Gastrocnemius medialis (tissue), 4 donors: Measurements from ENCODE around the gene NBEA. TPM values are rescaled to one million over a fixed set of nuclear protein-coding genes. Genes with fewer than 3 reads are reported as not detected.

Experiments used
- ATAC-seq, 2 donors: fragments of 150-250 bp; one replicate each; pipeline ENCODE4 v1.9.1; 2016
- DNase-seq, 2 donors: peaks; one replicate each; pipeline ENCODE4 v3.0.0-alpha.2; 2019
- H3K27ac ChIP-seq, 4 donors: fragments of 200-600 bp; sonication (generic); 1 replicate in 1 of 4; 2 replicates in 3 of 4; pipeline ENCODE4 v1.5.1; 2016 to 2018; ENCODE audit warnings: mild to moderate bottlenecking in 2 of 4, moderate library complexity in 1 of 4
- H3K27me3 ChIP-seq, 3 donors: fragments of 200-600 bp; sonication (generic) in 2 of 3; 1 replicate in 1 of 3; 2 replicates in 2 of 3; pipeline versions ENCODE4 v1.5.1 to v1.6.0; 2016 to 2019; ENCODE audit warnings: mild to moderate bottlenecking in 1 of 3, moderate library complexity in 1 of 3
- H3K36me3 ChIP-seq, 2 donors: fragments of 200-600 bp; sonication (generic) in 1 of 2; one replicate each; pipeline ENCODE4 v1.5.1; 2017 to 2018
- H3K4me1 ChIP-seq, 2 donors: fragments of 200-600 bp; sonication (generic) in 1 of 2; one replicate each; pipeline ENCODE4 v1.5.1; 2016 to 2017; ENCODE audit warnings: mild to moderate bottlenecking in 2 of 2
- H3K4me3 ChIP-seq, 4 donors: fragments of 200-600 bp; sonication (generic) in 3 of 4; 1 replicate in 1 of 4; 2 replicates in 3 of 4; pipeline ENCODE4 v1.5.1; 2016 to 2019; ENCODE audit warnings: mild to moderate bottlenecking in 2 of 4
- H3K9me3 ChIP-seq, 3 donors: fragments of 200-600 bp; sonication (generic) in 2 of 3; 1 replicate in 1 of 3; 2 replicates in 2 of 3; pipeline ENCODE4 v1.5.1; 2016 to 2019
- CTCF ChIP-seq, 5 experiments: fragments of 450-650 bp in 3 of 5; fragments of 200-600 bp in 2 of 5; sonication (generic) in 2 of 5; IDR thresholded peaks in 4 of 5; conservative IDR thresholded peaks in 1 of 5; 1 replicate in 4 of 5; 2 replicates in 1 of 5; pipeline ENCODE4 v1.5.1; 2016 to 2019; ENCODE audit warnings: antibody characterized with exemption in 5 of 5, mild to moderate bottlenecking in 3 of 5, moderate library complexity in 3 of 5
- POLR2A ChIP-seq, 2 donors: fragments of 450-650 bp; IDR thresholded peaks; one replicate each; pipeline ENCODE4 v1.6.1; 2017; ENCODE audit warnings: antibody characterized with exemption in 2 of 2, mild to moderate bottlenecking in 2 of 2, moderate library complexity in 2 of 2
- in situ Hi-C, 4 donors: fragments of 200-750 bp; cut with MboI; loops; one replicate each; pipeline versions ENCODE4 v1.15.0 to v1.8.0; 2017; ENCODE audit warnings: low sequenced_read_pairs in 4 of 4
- intact Hi-C: fragments of 100-400 bp; cut with DNase I; formaldehyde crosslinking; loops from one replicate; pipeline ENCODE4 v1.15.1; 2023; ENCODE audit warnings: low total_unique reads
- total RNA-seq, 4 donors: library from RNA; depleted of rRNA; stranded (reverse); fragments of >200 nt; gene quantifications; one replicate each; pipeline versions ENCODE4 v1.1.0 to v1.2.3, GENCODE V29; 2016

NBEA gene
- total RNA-seq, 4 donors from 2014 or later = 4.1 to 5.1 (median 4.7) TPM

GRCh38 chr13:35478271-35479037 lies 536.4 kb downstream of the NBEA start:
- peak overlapping the region in 2 of 4 donors; percentile 43 to 51 for H3K4me3 ChIP-seq
- peak overlapping the region; percentile 86 to 95 (median 88) for H3K27ac ChIP-seq

DNA sequence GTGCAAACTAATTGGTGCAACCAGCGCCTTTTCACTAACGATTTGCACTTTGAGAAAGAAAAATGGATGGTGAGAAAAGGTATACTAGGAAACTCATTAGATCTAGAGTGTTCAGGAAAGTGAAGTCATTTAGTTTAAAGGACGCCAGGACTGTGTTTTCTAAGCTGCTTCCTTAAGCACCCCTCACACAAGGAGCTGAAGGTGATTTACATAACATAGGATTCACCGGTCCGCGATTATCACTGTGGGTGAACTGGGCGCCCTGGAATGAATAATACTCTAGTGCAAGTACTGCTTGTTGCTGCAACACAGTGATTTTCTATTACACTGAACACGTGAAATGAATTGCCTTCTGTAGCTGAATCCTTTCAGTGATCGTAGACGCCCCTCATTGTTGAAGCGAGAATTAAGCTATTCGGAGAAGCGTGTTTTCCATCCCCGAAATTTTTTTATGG lies 537.0 kb downstream of the NBEA start:
- Histone ChIP-seq H3K4me3 (peak overlapping the region in 2 of 4 donors; percentile 43 to 51), H3K4me1 (peaks cover 17 to 34% of the 10 kb centered on the region in 2 donors), H3K27me3 (no peaks in the 10 kb centered on the region), H3K9me3 (no peaks in the 10 kb centered on the region), H3K36me3 (no peaks in the 10 kb centered on the region), H3K27ac (peak overlapping the region; percentile 14 to 95 (median 86))
- TF ChIP-seq CTCF (IDR thresholded peaks at IDR 0.05 in 4 of 5, conservative IDR thresholded peaks at IDR 0.05 in 1 of 5) = no peak
- TF ChIP-seq POLR2A (IDR thresholded peaks at IDR 0.05) = no peak
- ATAC-seq (no peak), DNase-seq (no peak)
- intact Hi-C loops (loop anchor here (5.0 kb wide), 1 partner anchor 1523 kb away; the partner anchor contains the start of gene EXOSC8), in situ Hi-C loops (loop anchor here in 3 of 4 donors (10.0 kb wide), 1 partner anchor 476 kb away; no protein-coding TSS in a partner anchor)

More at GRCh38 chr13:35478271-35479037, 536.4 kb downstream of the NBEA start:
- Histone ChIP-seq H3K27me3 (no peaks in the 10 kb centered on the region), H3K4me1 (peaks cover 13 to 30% of the 10 kb centered on the region in 2 donors), H3K36me3 (no peaks in the 10 kb centered on the region), H3K9me3 (no peaks in the 10 kb centered on the region)
- no peak for ATAC-seq
- no peak for DNase-seq
- intact Hi-C loops (loop anchor here (5.0 kb wide), 1 partner anchor 1524 kb away; the partner anchor contains the start of gene EXOSC8), in situ Hi-C loops (loop anchor here in 3 of 4 donors (10.0 kb wide), 1 partner anchor 476 kb away; no protein-coding TSS in a partner anchor)
- TF ChIP-seq POLR2A (IDR thresholded peaks at IDR 0.05) = no peak

DNA sequence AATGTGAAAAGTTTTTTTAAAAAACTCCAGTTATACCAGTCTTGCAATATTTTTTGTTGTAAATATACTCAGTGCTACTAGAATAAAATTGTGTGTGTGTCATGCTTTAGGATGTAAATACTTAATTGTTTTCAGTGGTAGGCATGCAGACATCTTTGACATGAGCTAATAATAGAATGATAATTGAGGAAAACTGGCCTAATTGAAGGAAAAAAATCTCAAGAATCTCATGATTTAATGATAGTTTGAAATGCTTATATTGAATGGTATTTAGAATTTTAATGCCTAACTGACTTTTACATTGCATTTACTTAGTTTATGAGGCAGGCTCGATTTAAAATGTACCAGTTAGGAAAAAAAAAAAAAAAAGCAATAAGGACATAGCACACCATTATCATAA lies 537.6 kb downstream of the NBEA start:
- Histone ChIP-seq H3K27ac (no peak overlapping the region), H3K4me3 (peak overlapping the region in 2 of 4 donors; percentile 1 to 51), H3K9me3 (no peaks in the 10 kb centered on the region), H3K4me1 (peaks cover 17 to 35% of the 10 kb centered on the region in 2 donors), H3K36me3 (no peaks in the 10 kb centered on the region), H3K27me3 (no peaks in the 10 kb centered on the region)
- in situ Hi-C loops = loop anchor here in 3 of 4 donors (10.0 kb wide), 1 partner anchor 475 kb away; no protein-coding TSS in a partner anchor
- no peak for ATAC-seq
- TF ChIP-seq POLR2A (IDR thresholded peaks at IDR 0.05) (no peak), CTCF (IDR thresholded peaks at IDR 0.05 in 4 of 5, conservative IDR thresholded peaks at IDR 0.05 in 1 of 5) (no peak)
- DNase-seq = no peak
- intact Hi-C loops = loop anchor here (5.0 kb wide), 1 partner anchor 1523 kb away; the partner anchor contains the start of gene EXOSC8

DNA sequence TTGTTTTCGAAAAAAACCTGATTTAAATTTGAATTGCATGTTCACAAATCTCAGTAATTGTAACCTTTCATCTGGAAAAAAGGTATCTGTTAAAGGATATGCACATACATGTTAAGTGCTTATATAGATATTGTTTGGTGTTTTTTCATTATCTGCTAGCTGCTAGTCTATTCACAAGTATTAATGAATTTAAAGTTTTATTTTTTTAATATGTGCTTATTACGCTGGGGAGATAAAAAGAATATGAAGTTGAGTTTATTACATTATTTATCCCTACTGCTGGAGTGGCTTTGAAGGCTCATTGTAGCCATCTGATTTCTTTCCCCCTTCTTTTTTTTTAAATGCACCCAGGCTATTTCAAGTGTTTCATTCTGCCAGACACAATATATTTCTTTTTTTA lies 538.3 kb downstream of the NBEA start:
- intact Hi-C loops (no loop called here), in situ Hi-C loops (no loop called here)
- Histone ChIP-seq H3K27ac (peak overlapping the region in 1 of 4 donors; percentile 8), H3K9me3 (no peaks in the 10 kb centered on the region), H3K4me3 (peak overlapping the region in 2 of 4 donors; percentile 1 to 10), H3K4me1 (peaks cover 21 to 42% of the 10 kb centered on the region in 2 donors), H3K27me3 (no peaks in the 10 kb centered on the region), H3K36me3 (no peaks in the 10 kb centered on the region)
- ATAC-seq (no peak), DNase-seq (no peak)
- TF ChIP-seq POLR2A (IDR thresholded peaks at IDR 0.05) (no peak), CTCF (IDR thresholded peaks at IDR 0.05 in 4 of 5, conservative IDR thresholded peaks at IDR 0.05 in 1 of 5) (no peak)

DNA sequence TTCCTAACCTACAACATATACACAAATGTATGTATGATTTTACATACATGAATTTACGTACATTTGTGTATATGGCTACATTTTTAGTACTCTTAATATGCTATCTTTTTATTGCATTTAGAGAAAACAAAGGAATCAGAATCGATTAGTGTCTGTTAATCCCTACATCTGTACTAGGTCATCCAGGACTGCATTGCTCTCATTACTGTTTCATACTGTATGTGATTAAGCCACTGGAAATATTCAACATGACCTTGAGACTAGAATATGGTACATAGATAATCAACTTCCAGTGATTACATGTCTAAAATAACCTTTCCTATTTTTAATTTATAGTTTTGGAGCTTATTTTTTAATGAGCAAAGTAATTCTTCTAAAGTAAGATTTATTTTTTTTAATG lies 539.7 kb downstream of the NBEA start:
- Histone ChIP-seq H3K4me1 (peaks cover 28 to 45% of the 10 kb centered on the region in 2 donors), H3K9me3 (no peaks in the 10 kb centered on the region), H3K36me3 (no peaks in the 10 kb centered on the region), H3K27ac (no peak overlapping the region), H3K27me3 (no peaks in the 10 kb centered on the region), H3K4me3 (no peak overlapping the region)
- DNase-seq (no peak), ATAC-seq (no peak)
- in situ Hi-C loops = no loop called here
- intact Hi-C loops = no loop called here
- TF ChIP-seq POLR2A (IDR thresholded peaks at IDR 0.05) (no peak), CTCF (IDR thresholded peaks at IDR 0.05 in 4 of 5, conservative IDR thresholded peaks at IDR 0.05 in 1 of 5) (no peak)
